ENCODE data around the gene LANCL1.
A peak's percentile ranks its signal among the peaks of the same experiment; 100 is the strongest.
"Not testable (repeated sequence)": the region's sequence is repeated elsewhere in the genome, so short reads cannot be mapped to it uniquely, and the experiment has no call there.

Gene LANCL1

DNA sequence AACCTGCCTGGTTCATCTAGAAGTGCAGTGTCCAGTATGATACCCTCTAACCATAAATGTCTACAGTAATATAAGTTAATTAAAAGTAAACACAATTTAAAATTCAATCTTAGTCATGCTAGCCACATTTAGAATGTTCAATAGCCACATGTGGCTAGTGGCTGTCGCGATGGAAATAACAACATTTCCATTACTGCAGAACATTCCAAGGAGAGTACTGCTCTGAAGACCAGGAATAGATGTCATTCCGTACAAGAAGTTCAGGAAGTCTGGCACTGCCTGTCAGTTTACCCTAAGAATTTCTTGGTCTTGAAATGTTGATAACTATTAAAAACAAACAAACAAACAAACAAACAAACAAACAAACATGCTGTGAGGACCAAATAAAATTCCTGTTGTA is 17.2 kb downstream of the LANCL1 start:
- no peak for DNase-seq (ENCODE audit: low spot score)

GRCh38 chr2:210458395-210458794 is 18.2 kb downstream of the LANCL1 start:
- no peak for DNase-seq (ENCODE audit: low spot score)

DNA sequence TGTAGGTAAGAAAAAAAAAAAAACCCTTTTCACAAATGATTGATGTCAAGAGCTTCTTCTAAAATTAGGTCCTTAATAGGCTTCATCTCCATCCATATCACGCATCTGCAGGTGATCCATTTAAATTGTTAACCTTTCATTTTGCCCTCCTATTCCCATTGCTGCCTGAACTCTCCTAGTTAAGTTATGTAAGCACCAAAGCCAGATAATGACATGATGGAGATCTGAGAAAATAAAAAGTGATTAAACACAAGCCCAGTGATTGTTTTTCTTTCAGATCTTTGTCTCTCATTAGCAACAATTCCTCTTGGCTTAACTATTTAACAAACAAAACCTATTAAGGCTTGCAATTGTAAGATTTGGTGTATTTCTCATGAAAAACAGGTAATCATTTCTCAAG is 20.0 kb downstream of the LANCL1 start:
- no peak for DNase-seq (ENCODE audit: low spot score)

DNA sequence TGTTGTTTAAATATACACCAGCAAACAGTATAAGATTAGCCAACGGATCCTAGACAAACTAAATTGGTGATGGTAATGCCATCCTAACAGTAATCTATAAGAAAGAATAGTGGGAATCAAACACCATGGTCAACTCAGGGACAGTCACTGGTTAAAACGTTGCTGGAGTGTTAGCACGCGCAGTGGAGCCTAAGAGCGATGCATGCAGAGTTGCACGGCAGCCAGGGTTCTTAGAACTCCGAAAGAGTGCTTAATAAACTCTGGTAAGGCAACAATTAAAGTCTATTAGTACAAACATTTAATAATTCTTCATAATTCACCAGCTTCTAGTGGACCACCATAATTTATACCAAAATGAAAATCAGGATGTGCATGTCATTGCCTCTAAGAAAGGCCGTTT is 22.2 kb downstream of the LANCL1 start:
- DNase-seq (ENCODE audit: low spot score), result no peak

GRCh38 chr2:210452194-210452593 is 24.4 kb downstream of the LANCL1 start:
- DNase-seq (ENCODE audit: low spot score), result no peak

GRCh38 chr2:210450942-210451341 is 25.6 kb downstream of the LANCL1 start:
- DNase-seq (ENCODE audit: low spot score), result not testable (repeated sequence)

DNA sequence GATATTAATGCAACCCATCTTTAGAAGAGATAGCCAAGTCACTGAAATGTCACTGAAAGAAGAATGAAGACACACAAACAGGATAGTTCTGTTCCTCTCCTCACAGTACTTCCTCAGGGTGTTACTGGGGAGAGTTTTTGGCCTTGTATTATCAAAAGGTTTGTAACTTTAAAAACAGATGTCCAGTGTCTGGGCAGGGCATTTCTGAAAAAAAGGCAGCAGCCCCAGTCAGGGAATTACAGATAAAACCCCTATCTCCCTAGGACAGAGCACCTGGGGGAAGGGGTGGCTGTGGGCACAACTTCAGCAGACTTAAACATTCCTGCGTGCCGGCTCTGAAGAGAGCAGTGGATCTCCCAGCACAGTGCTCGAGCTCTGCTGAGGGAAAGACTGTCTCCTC is 30.8 kb downstream of the LANCL1 start:
- DNase-seq (ENCODE audit: low spot score), result no peak

DNA sequence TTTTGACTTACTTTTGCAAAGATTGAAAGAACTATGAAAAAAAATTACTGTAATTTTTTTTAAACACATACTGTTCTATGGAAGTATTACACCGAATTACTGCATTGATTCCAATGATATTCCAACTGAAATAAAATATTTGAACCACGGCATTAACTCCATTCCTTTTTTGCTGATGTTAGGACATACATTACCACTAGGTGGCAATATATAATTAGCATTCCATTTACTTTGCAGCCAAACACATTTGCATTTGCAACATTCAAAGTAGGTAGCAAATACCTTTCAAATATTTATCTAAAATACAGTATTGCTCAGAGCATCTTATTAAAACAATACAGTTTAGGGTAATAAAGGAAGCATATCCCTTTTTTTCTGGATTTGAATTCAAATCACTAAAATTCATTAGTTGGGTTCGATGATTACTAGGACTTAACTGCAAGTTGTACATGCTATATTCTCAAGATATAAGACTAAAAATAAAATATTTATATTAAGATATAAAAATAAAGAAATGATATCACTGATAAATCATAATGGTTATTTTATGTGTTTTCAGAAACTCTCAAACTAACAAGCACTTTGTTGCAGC is 31.3 kb downstream of the LANCL1 start:
- peak; percentile 33 for DNase-seq (ENCODE audit: low spot score)

- no peak for DNase-seq (ENCODE audit: low spot score)
These were observed 33.0 kb downstream of the LANCL1 start for GRCh38 chr2:210443527-210443926.

DNA sequence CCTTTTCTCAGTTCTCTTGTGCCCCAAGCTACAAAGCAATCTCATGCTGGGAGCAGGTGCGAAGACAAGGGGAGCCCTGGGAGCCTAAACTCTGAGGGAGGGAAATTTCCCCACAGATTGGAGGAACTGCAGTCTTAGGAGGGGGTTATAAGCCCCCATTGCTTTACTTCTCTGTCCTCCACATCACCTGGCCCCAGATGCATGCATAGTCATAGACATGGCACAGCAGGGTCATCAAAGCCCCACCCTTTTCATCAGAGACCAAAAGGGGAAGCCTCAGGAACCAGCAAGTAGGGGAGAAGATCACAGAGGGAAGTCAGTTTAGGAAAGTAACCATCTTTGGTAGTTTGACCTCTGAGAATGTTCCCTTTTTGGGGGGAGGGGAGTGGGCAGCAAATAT is 33.7 kb downstream of the LANCL1 start:
- no peak for DNase-seq (ENCODE audit: low spot score)

- no peak for DNase-seq (ENCODE audit: low spot score)
These were observed 34.1 kb downstream of the LANCL1 start for GRCh38 chr2:210442457-210442856.

DNA sequence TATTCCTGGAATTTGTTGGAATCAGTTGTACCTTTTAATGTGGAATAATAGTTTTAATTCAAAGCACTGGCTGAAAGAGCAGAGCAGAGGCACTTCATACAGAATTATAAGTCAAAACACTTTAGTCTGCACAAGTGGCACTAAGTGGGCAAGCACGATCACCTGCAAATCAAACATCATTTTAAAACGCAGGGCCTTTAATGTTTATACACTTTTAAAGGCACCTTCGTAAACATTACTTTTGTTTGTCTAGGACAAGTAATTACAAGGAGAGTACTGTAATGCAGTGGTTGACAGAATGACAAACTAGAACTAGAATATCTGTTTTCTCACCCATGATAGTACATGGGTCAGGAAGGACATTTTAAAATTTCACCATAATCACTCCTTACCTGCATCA is 36.4 kb downstream of the LANCL1 start:
- no peak for DNase-seq (ENCODE audit: low spot score)

GRCh38 chr2:210435439-210435838 is 41.1 kb downstream of the LANCL1 start:
- no peak for DNase-seq (ENCODE audit: low spot score)

GRCh38 chr2:210432633-210433032 is 43.9 kb downstream of the LANCL1 start:
- DNase-seq (ENCODE audit: low spot score), result no peak

DNA sequence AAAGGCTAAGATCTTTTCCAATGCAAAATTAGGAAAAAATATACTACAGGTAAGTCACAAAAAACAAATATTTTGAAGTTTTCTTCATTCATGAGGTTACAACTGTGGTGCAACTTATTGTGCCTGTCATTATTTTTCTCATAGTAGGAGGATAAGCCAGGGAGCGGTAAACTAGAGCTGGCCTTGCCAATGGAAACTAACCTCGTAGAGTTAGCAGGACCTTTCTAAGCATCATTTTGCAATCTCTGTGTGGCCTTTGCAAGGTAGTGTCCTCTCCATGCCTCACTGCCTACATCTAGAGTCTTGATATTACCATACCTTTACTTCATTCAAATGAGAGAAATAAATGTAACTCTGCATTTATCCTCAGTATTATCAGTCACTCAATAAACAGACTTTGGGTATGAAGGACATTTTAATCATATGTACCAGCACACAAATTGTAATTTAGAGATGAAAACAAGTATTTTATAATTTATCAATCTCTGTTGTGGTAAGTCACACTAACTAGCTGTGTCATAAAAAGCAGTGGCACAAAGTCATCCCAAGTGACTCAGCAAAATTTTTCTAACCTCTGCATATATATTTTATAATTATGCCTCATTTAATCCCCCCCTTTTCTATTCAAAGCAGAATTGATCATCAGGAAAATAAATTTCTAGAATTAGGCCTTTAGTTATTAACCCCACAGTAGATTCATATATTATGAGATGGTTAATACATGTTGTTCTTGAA is 47.0 kb downstream of the LANCL1 start:
- DNase-seq (ENCODE audit: low spot score), result no peak

DNA sequence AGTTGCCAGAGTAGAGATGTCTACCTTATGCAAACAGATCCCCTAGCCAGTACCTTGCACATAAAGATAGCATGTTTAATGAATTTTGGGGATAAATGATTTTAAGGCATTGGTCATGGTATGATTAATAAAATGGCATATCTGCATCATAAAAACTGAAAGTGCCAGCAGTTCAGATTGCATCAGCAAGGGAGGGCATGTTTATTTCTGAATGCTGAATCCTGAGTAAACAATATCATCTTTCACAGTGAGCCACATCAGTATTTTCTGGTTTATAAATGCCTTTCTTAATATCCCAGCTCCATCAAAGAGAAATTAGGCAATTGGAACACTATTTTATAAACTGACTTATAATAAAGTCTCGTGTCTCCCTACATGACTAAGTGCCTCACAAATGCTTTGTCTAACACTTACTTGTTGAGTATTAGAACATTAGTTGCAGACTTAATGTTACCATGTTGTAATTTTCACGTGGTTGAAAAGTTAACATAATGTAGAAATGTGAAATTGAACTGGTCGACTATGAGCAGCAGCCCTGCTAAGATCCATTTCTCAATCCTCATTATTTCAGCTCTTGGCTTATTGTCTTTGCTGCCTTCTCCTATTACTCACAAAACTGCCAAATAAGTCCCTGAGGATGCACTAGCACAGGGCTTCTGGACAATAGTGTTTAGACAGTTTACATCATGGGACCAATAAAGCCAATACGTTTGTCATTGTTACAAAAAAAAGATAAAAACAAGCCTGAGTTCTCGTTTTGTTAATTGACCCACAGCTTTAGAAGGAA is 48.0 kb downstream of the LANCL1 start:
- no peak for DNase-seq (ENCODE audit: low spot score)

DNA sequence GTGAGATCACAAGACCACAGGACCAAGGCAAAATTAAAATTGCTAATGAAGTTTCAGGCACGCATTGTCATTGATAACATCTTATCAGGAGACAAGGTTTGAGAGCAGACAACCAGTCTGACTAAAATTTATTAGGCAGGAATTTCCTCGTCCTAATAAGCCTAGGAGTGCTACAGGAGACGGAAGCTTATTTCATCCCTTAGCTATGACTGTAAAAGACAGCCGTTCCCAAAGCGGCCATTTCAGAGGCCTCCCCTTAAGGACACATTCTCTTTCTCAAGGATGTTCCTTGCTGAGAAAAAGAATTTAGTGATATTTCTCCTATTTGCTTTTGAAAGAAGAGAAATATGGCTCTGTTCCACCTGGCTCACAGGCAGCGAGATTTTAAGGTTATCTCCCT is 49.2 kb downstream of the LANCL1 start:
- DNase-seq (ENCODE audit: low spot score), result not testable (repeated sequence)

DNA sequence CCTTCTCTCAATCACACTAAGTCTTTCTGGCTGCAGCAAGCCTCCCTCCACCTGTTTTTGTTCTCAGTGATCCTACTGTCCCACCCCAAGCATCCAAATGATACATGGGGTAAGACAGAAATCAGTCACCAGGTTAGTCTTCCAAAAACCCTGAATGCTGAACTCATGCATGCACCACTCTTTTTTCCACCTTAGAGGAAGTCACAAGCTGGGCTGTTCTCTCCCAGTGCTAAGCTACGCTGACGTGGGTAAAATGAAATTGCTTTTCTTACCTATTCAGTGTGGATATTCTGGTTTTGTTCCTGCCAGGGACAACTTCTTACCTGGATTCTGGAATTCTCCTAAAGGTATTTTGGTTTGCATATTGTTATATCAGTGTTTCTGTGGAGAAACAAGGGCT is 54.2 kb downstream of the LANCL1 start:
- DNase-seq (ENCODE audit: low spot score), result no peak

GRCh38 chr2:210421916-210422315 is 54.6 kb downstream of the LANCL1 start:
- peak; percentile 6 for DNase-seq (ENCODE audit: low spot score)

GRCh38 chr2:210412660-210413059 is 63.9 kb downstream of the LANCL1 start:
- no peak for DNase-seq (ENCODE audit: low spot score)

GRCh38 chr2:210410542-210410941 is 66.0 kb downstream of the LANCL1 start:
- DNase-seq (ENCODE audit: low spot score), result no peak

GRCh38 chr2:210399440-210400041 is 77.0 kb downstream of the LANCL1 start:
- peak; percentile 18 for DNase-seq (ENCODE audit: low spot score)

DNA sequence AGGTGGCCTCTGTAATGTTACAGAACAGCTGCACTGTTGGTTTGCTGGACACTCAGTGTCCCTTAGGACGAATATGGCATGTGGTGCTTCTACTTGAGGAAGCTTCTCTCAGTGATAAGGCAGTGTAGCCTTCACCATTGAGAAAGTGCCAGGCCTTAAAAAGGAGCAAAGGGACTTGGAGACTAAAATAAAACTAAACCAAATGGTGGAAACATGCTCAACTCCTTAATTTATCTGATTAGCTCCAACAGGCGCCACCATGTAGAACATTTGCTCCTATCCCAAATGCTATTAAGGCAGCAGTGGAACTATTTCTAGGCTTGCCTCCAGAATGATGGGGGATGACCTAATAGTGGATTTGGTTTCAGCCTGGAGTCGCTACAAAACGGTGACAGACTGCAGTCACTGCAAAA is 84.1 kb downstream of the LANCL1 start:
- DNase-seq (ENCODE audit: low spot score), result no peak

Data from SW480 (cell line).